HG02884 (cell line): ENCODE data around the gene MEIKIN.

Experiments
- ATAC-seq: cut with Tn5 transposase; IDR thresholded peaks from one replicate; pipeline ENCODE4 v1.9.1; 2021; ENCODE audit warnings: mild to moderate bottlenecking, moderate library complexity; ENCODE audit not compliant: unreplicated experiment

Gene MEIKIN

GRCh38 chr5:131974016-131974415 lies 28.6 kb upstream of the MEIKIN start:
- no peak for ATAC-seq

- no peak for ATAC-seq
Measured at GRCh38 chr5:131973089-131973712, 27.7 kb upstream of the MEIKIN start.

- no peak for ATAC-seq
Measured at GRCh38 chr5:131968396-131968954, 23.0 kb upstream of the MEIKIN start.

DNA sequence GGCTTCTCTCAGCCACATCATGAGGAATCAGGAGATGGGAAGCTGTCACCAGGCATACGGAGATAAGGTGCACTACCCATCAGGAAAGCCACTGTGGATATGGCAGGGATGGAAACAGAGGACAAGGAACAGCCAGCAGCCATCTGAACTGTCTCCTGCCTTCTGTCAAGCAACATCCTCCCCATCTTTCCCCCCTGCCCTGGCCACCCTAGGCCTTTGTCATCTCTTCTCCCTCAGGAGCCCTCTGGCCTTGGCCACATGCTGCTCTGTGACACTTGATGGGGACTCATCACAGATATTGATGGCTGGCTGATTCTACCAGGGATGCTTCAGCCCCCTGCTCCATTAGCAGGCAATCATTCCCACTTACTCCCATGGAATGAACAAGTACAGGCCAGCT lies 21.1 kb upstream of the MEIKIN start:
- ATAC-seq: no peak

- ATAC-seq: no peak
Measured at GRCh38 chr5:131965826-131966415, 20.5 kb upstream of the MEIKIN start.

- ATAC-seq: no peak
Measured at GRCh38 chr5:131959906-131960305, 14.4 kb upstream of the MEIKIN start.

GRCh38 chr5:131959136-131959535 lies 13.7 kb upstream of the MEIKIN start:
- no peak for ATAC-seq

- ATAC-seq: no peak
Measured at GRCh38 chr5:131957721-131958441, 12.4 kb upstream of the MEIKIN start.

GRCh38 chr5:131953969-131954368 lies 8.5 kb upstream of the MEIKIN start:
- peak; percentile 76 for ATAC-seq

DNA sequence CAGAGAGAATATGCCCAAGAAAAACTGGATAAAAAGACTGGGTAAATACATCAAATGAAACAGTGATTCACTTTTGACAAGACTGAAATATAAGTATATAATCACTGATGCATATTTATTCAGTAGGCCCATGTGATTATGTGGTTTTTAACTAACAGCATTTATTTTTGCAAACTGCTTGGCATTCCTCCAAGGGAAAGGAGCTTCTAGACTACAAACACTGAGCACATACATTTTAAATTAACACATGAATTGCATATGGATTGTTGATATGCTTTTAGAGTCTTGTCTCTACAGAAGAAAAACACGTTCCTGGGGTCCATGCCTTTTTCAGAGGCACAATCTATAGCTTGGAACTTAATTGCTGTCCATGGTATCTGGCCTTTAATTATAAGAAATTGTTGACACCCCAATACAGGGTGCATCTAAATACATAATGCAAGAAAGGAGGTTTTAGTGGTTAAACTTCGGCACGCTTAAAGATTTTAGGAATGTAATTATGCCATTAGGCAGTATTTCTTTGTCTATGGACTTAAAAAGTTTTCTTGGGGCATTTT lies 6.9 kb upstream of the MEIKIN start:
- no peak for ATAC-seq

DNA sequence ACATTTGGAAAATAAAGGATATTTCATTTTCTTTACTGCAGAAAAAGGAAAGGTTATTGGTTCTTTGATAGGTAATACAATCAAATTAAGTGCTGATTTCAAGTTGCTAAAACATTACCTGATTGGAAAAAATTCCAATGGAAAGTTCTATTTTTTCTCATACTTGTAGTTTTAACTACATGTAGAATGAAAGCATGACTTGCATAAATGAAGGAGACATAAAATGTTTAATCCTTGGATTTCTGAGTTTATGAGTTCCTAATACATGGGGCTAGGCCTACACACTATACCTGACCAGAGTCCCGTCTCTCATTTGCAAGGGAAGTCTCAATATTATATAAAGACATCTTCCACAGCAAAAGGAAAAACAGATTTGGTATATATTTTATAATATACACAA lies 5.2 kb upstream of the MEIKIN start:
- ATAC-seq: no peak

DNA sequence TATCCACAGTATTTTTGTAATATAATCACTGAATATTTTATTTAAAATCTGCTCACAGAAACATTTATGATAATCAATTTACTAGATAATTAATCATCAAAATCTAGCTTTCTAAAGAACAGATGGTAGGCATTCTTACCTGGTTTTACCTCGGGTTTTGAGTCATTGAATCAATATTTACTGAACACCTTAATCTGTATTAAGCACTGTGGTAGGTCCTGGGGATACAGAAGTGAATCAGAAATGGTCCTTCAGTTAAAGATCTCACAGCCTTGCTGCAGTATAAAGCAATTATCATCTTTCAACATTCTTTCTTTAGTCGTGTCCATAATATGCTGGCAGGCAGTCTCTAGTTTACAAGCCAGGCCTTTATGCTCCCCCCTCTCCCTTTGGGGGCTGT lies 2.0 kb upstream of the MEIKIN start:
- ATAC-seq: no peak

DNA sequence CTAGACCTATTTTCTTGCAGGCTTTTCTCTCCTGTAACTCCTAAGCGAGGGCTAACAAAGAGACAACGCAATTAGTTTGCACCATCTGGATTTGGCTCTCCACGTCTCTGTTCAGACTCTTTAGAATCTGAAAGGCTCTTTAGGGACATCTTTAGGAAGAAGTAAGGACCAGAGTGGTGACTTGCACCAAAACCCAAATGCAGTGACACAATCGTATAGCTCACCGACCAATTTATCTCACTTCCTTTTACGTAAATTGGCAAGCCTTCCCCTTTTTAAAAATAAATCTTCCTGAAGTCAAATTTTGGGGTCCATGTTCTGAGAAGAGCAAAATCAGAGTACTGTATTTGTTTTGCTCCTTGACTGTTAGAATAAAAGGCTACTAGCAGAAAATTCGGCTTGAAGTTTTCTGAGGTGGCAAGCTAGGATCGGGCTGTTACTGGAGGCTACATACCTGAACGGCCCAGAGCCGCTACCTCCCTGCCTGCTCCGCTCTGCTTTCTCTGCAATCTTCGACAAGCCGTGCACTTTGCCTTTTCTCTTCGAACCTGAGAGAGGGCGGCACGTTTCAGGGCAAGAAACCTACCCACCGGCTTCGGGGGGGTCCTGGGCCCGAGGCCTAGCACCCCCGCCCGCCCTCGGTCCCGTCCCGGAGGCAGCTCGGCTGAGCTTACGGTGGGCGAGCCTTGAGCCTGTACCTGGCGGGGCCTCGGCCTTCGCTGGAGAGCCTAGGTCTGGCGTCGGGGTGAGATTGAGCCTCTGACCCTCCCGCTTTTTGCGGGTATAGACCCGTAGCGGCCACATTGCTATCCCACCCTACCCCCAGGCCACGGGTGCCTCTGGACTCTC lies 537 bp downstream of the MEIKIN start:
- ATAC-seq: no peak

DNA sequence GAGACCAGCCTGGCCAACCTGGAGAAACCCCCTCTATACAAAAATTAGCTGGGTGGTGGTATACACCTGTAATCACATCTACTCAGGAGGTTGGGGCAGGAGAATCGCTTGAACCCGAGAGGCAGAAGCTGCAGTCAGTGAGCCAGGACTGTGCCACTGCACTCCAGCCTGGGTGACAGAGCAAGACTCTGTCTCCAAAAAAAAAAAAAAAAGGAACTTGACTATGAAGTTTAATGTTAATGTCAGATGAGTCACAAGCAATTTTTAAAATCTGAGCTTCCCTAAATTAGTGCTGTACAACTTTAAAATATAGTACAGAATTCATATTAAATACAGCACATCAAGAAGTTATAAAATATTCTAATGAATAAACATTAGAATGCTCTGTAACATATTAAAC lies 1.5 kb downstream of the MEIKIN start:
- no peak for ATAC-seq

DNA sequence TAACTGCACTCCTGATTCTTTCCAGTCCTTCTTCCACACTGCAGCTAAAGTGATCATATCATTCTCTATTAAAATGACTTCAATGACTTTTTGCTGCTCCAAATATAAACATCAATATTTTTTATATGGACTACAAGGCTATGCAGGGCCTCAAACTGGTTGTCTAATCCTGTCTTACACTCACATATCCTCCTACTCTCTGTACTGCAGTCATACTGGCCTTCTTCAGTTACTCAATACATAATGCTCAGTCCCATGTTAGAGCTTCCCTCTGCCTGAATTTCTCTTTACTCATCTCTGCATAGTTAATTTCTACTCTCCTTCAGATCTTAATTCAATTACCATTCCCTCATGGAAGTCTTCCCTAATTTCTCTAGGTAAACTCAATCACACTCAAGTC lies 3.4 kb downstream of the MEIKIN start:
- ATAC-seq: no peak

DNA sequence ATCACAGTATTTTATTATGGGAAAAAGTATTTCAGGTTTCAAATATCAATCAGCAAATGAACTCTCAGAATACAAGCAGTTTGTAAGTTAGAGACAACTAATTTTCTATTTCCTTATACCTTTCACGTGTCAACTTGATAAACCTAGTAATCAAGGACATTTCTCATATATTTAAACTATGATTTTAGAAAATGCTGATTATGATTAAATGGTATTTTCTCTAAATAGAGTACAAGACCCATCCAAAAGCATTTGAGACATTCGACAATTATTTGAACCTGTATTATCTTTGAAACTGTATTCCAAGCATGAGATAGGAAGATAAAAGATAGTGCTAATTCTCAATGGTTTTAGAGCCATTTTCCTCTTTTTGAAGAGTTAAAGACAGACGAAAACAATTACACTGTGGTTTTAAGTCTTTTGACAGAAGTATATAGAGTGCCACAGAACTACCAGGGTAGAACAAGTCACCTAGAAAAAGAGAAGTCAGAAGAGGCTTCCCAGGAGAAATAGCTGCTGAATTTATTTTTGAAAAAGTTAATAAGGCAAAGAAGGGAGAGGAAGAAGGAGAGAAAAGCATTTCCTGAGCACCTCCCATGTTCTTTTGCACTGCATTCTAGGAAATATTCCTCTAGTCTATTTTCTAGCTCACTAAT lies 5.6 kb downstream of the MEIKIN start:
- ATAC-seq: no peak

DNA sequence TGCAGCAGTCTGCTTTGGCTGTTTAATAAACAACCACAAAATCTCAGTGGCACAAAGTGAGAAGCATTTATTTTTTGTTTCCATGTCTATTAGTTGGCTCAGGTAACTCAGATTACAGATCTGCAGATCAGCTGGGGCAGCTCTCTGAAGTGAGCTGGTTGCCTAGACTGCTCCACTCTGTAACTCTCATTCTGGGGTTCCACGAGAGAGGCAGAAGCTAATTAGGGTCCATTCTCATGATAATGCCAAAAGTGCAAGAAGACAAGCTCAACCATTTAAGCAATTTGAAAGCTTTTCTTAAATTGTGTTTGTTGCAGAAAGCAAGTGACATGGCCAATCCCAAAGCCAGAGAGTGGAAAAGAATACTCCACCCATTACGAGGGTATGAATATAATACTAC lies 13.2 kb downstream of the MEIKIN start:
- ATAC-seq: no peak

DNA sequence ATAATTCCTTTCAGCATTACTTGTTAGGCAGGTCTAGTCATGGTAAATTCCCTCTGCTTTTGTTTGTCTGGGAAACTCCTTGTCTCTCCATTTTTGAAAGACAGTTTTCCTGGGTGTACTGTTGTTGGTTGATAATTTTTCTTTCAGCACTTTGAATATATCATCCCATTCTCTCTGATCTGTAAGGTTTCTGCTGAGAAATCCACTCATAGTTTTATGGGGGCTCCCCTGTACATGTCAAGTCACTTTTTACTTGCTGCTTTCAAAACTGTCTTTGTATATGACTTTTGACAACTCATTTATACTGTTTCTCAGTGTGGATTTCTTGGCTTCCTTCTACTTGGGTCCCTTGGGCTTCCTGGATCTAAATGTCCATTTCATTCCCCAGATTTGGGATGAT lies 16.5 kb downstream of the MEIKIN start:
- ATAC-seq: no peak

GRCh38 chr5:131926168-131926567 lies 19.3 kb downstream of the MEIKIN start:
- no peak for ATAC-seq

DNA sequence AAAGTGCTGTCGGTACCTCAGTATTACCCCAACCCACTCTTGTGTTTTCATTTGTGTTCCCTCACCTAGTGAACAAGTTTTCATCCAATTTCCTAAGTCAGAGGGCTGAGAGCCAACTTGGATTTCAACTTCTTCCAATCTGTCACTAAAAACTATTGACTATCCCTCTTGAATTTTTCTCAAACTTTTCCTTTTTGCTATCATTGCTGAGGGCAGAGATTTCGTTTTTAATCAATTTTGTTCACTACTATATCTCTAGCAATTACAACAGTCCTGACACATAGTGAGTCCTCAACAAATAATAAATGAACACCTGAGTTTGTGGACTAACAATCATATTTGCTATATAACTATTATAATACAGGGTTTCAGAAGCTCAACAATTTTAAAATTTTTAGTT lies 29.0 kb downstream of the MEIKIN start:
- ATAC-seq: no peak
